Right renal cortex interstitium (tissue), 3 donors: Measurements from ENCODE around the gene TSEN54. TPM values are rescaled to one million over a fixed set of nuclear protein-coding genes. Genes with fewer than 3 reads are reported as not detected.

Experiments
- DNase-seq, 3 donors: peaks; one replicate each; pipeline ENCODE4 v3.0.0-alpha.2; 2013; ENCODE audit warnings: low read depth in 3 of 3, low spot score in 2 of 3
- polyA plus RNA-seq, 3 donors: library from polyadenylated mRNA; unstranded; fragments of 120-200 nt; gene quantifications; one replicate each; pipeline ENCODE4 v1.2.1, GENCODE V29; 2013; ENCODE audit not compliant: insufficient read length in 3 of 3

The TSEN54 gene
- polyA plus RNA-seq, 3 donors, result 36.2 to 43.6 (median 43.2) TPM

DNA sequence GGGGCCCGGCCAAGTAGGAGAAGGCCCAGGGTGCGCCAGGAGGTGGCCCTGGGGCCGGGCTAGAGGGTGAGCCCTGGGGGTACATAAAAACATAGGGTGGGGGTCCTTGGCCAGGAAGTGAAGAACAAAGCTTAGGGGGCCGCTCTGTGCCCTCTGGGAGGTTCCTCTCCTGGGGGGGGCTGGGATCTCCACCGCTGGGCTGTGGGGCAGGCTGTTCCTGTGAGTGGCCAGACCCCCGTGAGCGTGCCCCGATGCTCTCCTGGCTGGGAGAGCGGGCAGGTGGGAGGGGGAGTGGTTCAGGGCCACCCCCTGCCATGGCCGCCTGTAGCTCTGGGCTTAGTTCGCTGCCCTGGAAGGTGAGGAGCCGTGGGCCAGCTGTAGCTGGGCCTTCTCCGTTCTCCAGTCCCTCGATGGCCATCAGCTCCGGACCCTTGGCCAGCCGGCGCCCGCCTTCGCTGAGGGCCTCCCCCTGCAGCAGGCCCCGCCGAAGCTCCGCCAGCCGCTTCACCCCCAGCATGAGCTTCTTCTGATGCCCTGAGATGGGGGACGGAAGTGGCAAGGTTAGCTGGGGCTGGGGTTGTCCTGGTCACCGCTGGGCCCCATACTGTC is 13.5 kb upstream of the TSEN54 start:
- DNase-seq, result no peak

DNA sequence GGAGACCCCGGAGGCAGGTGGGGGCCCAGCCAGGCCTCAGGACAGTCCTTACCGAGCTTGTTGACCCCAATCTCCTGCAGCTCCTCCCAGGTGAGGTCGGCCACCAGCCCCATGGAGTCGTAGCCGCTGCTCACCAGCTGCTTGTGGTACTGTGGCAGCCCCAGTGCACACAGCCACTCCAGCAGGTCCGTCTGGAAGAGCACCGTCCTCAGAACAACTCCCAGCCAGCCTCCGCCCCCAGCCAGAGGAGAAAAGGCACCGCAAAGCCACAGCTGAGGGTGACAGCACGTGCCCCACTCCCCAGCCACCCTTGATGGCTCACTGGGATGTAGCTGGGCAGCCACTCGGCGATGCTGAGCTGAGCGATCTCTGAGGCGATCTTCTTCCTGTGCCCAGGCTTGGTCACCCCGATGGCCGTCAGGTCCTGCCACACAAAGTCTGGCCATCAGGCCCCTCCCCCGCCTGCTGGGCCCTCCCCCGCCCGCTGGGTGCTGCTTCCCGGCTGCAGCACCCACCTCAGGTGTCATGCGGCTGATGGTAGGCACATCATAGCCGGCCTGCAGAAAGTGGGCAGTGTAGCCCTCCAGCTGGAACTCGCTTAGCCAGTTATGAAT is 12.9 kb upstream of the TSEN54 start:
- no peak for DNase-seq

DNA sequence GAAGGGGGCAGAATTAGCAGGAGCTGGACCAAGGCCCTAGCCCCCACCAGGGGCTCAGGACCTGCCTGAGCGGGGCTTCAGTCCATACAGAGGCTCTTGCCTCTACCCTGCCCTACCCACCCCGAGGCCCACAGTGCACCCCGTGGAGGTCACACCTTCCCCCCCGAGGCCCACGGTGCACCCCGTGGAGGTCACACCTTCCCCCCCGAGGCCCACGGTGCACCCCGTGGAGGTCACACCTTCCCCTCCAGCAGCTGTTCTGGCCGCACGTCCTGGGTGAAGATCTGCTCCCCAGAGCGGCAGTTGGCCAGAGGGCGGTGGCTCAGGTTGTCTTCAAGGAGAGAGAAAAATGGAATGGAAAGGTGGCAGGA is 12.4 kb upstream of the TSEN54 start:
- no peak for DNase-seq

DNA sequence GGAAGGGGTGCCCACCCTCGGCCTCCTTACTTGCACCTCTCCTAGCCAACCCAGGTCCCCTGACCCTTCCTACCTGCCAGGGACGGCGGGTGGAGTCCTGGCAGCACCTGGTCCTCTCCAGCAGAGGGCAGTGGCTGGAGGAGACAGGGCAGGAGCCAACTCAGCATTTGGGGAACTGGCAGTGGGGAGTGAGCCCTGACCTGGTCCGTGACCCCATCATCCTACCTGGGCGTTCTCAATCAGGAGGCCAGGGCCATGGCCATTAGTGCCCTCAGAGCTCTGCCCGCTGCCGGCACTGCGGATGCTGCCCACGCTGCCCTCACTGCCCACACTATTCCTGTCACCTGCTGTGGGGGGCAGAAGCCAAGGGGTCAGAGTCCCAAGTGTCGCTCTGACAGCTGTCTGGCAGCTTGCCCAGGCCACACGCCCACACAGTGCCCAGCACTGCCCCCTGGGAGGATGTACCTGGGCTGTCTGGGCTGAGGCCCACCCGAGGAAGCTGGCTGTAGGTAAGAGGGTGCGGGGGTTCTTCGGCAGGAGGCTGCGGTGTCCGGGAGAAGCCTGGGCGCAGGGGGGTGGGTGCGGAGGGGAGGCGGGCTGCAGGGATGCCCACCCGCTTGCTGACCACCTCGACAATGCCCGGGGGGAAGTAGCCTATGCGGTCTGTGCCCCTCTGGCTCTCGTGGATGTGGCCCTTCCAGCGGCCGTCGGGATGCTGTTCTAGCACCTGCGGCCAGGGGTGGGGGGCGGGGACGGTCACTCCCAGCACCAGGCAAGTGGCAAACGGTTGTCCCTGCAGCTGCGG is 11.8 kb upstream of the TSEN54 start:
- no peak for DNase-seq

- DNase-seq, result no peak
These were observed 11.2 kb upstream of the TSEN54 start for GRCh38 chr17:75505152-75505409.

- DNase-seq, result no peak
These were observed 10.7 kb upstream of the TSEN54 start for GRCh38 chr17:75505640-75506039.

GRCh38 chr17:75506134-75506533 is 10.2 kb upstream of the TSEN54 start:
- DNase-seq, result no peak

GRCh38 chr17:75506888-75507287 is 9.4 kb upstream of the TSEN54 start:
- no peak for DNase-seq

DNA sequence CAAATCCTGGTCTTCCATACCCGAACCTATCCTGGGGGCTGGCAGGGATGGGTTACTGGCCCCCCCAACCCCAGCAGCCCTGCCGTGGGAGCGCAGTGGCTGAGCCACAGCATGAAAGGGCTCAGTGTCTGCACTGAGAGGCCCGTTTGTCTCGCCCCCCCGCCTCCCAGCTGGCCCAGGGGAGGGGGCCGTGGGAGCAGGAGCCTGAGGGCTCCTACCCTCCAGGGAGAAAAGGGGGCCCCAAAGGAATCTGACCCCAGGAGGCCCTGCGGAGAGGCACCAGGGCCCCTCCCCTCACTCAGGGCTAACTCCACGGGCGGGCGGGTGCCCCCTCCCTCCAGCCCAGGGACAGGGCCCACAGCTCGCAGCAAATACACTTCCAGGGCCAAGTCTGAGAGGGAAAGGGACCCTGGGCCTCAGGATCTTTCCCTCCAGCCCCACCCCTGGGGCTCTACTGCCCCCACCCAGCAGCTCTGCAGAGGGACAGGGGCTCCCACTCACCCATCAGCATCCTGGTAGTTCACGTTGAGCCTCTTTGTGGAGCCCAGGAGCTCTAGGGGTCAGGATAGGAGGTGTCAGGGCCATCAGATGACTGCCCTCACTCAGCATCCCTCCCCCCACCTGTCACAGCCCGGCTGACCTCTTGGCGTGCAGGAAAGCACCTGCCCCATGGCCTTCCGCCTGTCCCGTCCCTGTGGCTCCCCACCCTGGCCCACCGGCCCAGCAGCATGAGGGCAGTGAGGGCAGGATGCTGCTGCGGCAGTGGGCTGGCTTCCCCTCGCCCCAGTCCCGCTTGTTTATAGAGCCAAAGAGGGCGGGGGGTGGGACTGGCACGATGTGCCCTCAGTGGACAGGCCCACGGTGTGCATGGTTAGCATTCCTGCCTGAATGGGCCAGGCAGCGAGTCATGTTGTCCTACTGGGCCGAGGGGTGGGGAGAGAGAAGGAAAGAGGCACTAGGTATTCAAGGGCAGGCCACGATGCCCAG is 8.3 kb upstream of the TSEN54 start:
- no peak for DNase-seq

GRCh38 chr17:75508931-75509361 is 7.4 kb upstream of the TSEN54 start:
- DNase-seq, result no peak

DNA sequence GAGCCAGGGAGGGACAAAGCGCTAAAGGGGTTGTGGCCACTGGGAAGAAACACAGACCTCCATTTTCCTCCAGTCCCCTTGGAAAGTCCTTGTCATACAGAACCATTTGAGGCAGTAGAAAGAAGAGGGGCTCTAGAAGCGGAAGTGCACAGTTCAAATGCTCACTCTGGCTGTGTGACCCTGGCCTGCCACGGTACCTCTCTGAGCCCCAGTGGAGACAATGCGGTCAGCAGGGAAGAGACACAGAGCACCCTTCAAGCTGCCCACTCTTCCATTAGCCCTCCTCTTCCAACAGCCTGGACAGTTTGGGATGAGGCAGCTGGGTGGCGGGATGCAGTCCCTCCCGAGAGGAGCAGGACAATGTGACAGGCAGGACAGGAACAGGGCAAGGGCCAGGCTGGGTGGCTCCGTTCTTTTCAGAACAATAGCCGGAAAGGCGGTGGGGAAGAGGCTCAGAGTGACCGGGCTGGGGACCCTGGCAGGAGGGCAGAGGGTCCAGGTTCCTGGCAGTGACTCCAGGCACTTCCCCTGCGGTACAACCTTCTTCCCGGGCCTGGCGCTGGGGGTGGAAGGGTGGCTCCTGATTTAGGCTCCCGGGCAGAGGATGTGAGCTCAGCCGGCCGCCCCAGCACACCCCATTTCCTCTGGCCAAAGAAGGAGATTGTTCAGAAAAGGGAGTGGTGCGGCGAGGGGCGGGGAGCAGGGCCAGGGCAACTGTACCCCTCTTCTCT is 6.6 kb upstream of the TSEN54 start:
- DNase-seq, result no peak

DNA sequence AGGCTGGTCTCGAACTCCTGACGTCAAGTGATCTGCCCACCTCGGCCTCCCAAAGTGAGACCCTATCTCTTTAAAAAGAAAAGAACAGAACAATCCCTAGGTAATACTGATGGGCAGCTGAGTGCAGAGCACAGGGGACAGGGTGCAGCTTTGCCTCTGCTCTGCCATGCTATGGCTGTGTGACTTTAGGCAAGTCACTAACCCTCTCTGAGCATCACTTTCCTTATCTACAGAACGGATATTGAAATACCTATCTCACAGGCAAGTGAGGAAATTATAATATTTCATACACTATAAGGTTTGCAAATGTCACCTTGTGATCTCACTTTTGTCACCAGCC is 5.1 kb upstream of the TSEN54 start:
- DNase-seq, result no peak

- no peak for DNase-seq
These were observed 4.4 kb upstream of the TSEN54 start for GRCh38 chr17:75511610-75512575.

DNA sequence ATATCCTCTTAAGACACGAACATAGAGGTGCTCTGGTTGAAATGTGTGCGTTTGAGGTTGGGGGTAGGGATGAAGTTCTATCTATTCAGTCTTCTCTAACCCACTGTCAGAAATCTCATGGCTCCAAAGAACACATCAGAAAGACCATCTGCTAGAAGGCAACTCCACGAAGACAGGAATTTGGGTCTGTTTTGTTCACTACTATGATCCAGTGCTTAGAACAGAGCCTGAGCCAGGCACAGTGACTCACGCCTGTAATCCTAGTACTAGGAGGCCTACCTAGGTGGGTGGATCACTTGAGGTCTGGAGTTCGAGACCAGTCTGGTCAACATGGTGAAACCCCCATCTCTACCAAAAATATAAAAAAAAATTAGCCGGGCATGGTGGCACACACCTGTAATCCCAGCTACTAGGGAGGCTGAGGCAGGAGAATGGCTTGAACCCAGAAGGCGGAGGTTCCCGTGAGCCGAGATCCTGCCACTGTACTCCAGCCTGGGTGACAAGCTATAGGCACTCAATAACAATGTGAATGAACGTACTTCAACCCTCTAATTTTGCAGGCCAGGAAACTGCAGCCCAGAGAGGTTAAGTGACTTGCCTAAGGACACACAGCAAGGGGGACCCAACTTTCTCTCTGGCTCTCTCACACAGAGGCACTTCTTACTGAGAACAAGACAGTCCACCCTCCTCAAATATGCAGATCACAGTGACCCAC is 3.2 kb upstream of the TSEN54 start:
- no peak for DNase-seq

DNA sequence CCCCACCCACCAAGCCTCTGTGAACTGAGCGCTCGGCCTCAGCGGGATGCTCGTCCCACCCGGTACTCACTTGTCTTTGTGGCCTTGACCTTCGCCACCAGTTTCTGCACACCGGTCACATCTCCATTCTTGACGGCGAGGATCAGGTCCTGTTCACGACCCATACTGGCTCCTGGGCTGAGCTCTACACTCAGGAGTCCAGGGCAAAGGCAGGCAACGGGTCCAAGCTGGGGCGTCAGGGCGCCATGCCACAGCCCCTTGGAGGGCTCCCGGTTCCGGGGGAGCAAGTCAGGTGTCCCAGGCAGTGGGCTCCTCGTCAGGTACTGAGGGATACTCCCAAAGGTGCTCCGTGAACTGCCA is 2.7 kb upstream of the TSEN54 start:
- no peak for DNase-seq

- no peak for DNase-seq
These were observed 1.9 kb upstream of the TSEN54 start for GRCh38 chr17:75514299-75514918.

GRCh38 chr17:75514919-75515495 is 1.3 kb upstream of the TSEN54 start:
- DNase-seq, result no peak
